Activated CD8-positive, alpha-beta memory T cell treated with anti-CD3 and anti-CD28 coated beads for 48 hours (primary cell): ENCODE results near the gene HSD17B1.
"Not testable (repeated sequence)": the region's sequence is repeated elsewhere in the genome, so short reads cannot be mapped to it uniquely, and the experiment has no call there.

Source experiments
- DNase-seq, 3 experiments: peaks; one replicate each; pipeline ENCODE4 v3.0.0-alpha.2; 2020; ENCODE audit warnings: low read depth in 2 of 3, low spot score in 2 of 3

Gene HSD17B1

GRCh38 chr17:42547001-42547461, 5.7 kb upstream of the HSD17B1 start:
- no peak for DNase-seq

DNA sequence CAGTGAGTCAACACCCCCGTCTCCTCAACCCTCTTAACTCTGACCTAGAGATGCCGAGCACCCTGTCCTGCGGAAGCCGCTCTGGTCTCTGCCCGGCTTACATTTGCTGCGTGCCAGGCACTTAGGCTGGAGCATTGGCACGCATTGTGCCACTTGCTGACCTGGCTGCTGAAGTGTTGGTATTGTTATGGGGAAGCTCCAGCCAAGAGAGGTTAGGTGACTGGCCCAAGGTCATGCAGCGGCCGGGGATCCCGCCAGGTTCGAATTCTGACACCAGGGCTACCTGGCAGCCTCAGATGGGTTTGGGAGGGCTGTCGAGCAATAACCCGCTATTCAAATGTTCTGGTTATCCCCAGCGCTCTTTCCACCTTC, 5.0 kb upstream of the HSD17B1 start:
- no peak for DNase-seq

DNA sequence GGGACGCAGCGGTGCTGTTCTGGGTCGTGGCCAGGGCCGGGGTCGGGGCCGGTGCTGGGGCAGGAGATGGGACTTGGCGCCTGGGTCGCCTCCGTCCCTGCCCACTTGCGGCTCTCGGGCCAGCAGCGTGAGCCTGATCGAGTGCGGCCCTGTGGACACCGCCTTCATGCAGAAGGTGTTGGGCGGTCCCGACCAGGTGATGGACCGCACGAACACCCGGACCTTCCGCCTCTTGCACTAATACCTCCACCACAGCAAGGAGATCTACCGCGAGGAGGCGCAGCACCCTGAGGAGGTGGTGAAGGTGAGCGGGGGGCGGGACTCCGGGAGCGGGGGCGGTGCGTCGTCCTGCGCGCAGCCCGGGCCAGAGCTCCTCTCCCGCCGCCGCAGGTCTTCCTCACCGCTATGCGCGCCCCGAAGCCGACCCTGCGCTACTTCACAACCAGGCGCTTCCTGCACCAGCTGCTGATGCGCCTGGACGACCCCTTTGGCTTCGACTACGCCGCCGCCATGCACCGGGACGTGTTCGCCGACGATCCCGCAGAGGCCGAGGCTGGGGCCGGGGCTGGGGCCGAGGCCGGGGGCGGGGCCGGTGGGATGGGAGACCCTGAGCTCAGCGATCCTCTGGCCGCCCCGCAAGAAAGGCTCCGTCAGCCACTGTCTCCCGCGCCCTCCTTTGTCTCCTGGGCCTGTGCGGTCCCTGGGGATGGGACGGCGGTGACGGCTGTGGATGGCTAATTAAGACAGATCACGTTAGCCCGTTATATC, 4.5 kb upstream of the HSD17B1 start:
- no peak for DNase-seq

GRCh38 chr17:42548993-42549755, 3.5 kb upstream of the HSD17B1 start:
- DNase-seq: no peak

DNA sequence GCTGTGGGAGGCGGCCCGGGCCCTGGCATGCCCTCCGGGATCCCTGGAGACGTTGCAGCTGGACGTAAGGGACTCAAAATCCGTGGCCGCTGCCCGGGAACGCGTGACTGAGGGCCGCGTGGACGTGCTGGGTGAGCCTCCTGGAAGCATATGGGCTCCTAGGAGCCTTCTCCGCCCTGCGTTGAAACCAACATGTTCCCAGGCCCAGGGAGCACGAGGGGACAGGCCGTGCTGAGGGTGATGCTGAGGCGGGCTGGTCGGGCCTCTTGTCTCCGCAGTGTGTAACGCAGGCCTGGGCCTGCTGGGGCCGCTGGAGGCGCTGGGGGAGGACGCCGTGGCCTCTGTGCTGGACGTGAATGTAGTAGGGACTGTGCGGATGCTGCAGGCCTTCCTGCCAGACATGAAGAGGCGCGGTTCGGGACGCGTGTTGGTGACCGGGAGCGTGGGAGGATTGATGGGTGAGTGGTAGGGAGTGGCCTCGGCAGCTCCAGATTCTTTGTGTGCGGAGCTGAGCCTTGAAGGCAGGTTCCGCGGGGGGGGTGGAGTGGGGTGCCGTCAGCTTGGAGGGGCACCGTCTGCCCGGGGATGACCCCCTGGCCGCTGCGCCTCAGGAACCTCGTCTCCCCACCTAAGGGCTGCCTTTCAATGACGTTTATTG, 567 bp downstream of the HSD17B1 start:
- DNase-seq: no peak

DNA sequence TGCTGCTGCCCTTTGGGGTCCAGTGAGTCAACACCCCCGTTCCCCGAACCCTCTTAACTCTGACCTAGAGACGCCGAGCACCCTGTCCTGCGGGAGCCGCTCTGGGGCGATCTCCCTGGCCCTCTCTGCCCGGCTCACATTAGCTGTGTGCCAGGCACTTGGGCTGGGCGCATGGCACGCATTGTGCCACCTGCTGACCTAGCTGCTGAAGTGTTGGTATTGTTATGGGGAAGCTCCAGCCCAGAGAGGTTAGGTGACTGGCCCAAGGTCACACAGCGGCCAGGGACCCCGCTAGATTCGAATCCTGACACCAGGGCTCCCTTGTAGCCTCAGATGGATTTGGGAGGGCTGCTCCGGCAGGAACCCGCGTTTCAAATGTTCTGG, 1.1 kb downstream of the HSD17B1 start:
- DNase-seq: no peak

- peak in 1 of 3 experiments; percentile 69 for DNase-seq
These were observed 1.8 kb downstream of the HSD17B1 start for GRCh38 chr17:42554250-42555121.

GRCh38 chr17:42555122-42555622, 2.4 kb downstream of the HSD17B1 start:
- DNase-seq: no peak

DNA sequence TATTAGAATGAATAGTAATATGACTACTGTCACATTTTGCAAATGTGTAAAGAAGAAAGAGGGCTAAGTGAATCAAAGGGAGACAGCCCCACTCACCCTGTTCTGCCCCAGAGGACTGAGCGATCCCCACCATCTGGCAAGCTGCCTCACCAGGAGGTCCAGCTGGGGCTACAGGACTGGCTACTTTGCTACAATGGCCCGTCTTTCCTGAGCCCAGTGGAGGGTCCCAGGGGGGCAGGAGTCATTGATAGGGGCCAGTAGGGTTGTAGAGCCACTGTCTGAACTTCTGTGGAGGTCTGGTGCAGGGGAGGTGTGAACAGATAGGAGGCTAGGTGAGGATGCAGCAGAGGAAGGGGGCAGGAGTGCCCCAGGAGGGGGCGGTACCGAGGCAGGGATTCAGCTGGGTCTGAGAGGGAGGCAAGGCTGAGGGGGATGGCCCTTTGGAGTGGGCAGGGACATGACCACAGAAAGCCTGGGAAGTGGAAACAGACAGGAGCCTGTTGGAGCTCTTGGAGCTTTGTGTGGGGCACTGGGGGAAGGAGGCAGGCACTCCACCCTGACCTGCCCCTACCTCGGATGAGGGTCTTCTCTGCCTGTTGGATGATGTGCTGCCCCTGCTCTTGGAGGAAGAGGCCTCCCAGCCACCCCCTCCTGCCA, 3.4 kb downstream of the HSD17B1 start:
- DNase-seq: not testable (repeated sequence)

DNA sequence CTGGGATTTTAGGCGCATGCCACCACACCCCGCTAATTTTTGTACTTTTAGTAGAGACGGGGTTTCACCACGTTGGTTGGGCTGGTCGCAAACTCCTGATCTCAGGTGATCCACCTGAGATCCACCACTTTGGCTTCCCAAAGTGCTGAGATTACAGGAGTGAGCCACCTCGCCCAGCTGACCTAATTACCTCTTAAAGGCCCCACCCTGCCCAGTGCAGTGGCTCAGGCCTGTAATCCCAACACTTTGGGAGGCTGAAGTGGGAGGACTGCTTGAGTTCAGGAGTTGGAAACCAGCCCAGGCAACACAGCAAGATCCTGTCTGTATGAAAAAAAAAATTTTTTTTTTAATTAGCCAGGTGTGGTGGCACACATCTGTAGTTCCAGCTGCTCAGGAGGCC, 6.4 kb downstream of the HSD17B1 start:
- no peak for DNase-seq

GRCh38 chr17:42560246-42560645, 7.5 kb downstream of the HSD17B1 start:
- DNase-seq: no peak

DNA sequence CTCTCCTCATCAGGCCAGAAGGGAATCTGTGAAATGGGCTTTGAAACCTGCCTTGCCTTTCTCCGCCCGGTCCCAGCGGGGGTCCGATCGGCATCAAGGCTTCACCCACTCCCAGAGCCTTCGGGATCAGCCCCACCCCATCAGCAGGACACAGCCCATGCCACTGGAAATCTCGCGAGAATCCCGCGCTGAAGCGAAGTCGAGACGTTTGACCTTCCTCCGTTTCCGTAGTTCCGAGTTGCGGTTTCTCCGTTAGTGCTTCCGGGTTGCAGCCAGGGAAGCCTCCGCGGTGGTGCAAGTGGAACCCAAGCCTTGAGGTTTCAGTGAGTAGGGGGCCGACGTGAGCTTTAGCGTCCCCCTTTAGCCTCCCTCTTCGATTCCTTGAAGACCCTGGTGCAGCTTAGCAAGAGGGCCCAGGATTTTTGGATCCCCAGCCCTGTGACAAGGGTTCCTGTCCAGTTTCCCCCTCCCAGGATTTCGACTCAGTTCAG, 9.2 kb downstream of the HSD17B1 start, which contains the start of gene COASY:
TSS of gene COASY (plus strand) at position 252 of the 491 bp plus-strand sequence. CDS start 475 bp downstream, outside the sequence.
- peak; percentile 77 to 90 (median 89) for DNase-seq

GRCh38 chr17:42562388-42563142, 9.8 kb downstream of the HSD17B1 start:
- no peak for DNase-seq

DNA sequence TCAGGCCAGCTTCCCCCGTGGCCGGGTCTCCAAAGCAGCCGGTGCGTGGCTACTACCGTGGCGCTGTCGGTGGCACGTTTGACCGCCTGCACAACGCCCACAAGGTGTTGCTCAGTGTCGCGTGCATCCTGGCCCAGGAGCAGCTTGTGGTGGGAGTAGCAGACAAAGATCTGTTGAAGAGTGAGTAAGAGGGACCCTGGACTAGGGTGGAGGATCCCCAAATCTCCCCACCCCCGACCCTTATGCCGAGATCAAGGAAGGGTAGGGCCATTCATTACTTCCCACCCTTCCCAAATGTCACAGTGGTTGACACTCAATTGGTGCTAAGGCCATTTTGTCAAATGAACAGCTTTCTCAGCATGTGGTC, 10.4 kb downstream of the HSD17B1 start:
- no peak for DNase-seq

- DNase-seq: no peak
These were observed 10.8 kb downstream of the HSD17B1 start for GRCh38 chr17:42563543-42563942.

DNA sequence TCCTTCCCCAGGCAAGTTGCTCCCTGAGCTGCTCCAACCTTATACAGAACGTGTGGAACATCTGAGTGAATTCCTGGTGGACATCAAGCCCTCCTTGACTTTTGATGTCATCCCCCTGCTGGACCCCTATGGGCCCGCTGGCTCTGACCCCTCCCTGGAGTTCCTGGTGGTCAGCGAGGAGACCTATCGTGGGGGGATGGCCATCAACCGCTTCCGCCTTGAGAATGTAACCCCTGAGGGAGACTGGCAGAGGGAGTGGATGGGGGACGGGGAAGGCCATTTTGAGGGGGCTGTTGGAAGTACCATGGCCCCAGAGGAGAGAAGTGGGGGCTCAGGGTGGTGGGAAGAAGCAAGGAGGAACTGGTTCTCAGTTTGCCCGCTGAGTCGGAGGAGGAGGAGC, 11.2 kb downstream of the HSD17B1 start:
- DNase-seq: no peak

DNA sequence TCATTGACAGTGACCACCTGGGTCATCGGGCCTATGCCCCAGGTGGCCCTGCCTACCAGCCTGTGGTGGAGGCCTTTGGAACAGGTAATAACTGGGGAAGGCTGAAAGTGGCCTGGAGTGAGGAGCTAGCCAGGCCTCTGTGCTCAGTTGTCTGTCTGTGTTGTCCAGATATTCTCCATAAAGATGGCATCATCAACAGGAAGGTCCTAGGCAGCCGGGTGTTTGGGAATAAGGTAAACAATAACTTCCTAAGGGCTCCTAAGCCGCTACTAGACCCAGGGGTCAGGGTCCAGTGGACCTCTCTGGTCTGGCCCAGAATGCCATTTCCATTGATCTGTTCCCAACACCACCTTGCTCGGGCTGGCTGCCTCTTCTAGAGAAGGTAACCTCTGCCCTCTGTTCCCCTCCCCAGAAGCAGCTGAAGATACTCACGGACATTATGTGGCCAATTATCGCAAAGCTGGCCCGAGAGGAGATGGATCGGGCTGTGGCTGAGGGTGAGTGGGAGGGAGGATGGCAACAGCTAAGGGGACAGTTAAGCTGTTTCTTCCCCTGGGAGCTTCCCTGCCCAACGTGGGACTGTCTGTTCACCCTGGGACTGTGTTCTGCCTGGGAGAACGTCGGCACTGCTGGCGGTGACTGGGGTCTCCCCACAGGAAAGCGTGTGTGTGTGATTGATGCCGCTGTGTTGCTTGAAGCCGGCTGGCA, 12.2 kb downstream of the HSD17B1 start:
- DNase-seq: no peak

- no peak for DNase-seq
These were observed 12.9 kb downstream of the HSD17B1 start for GRCh38 chr17:42565523-42566214.
